WTC11 (cell line): ENCODE results near the gene DCAF11. TPM values are rescaled to one million over a fixed set of nuclear protein-coding genes. Genes with fewer than 3 reads are reported as not detected.
A peak's percentile ranks its signal among the peaks of the same experiment; 100 is the strongest.

Experiments
- ATAC-seq: fragments of 200-7000 bp; cut with Tn5 transposase; 2 replicates; pipeline ENCODE4 v1.10.0; 2021; ENCODE audit warnings: mild to moderate bottlenecking, moderate library complexity
- CTCF ChIA-PET: fragments of 300-600 bp; sonication (Branson Sonifier 250); formaldehyde crosslinking; loops from one replicate; lab custom pipeline; 2021; ENCODE audit warnings: antibody characterized with exemption; lab: Charles Lee
- POLR2A ChIA-PET: fragments of 350-600 bp; sonication (Branson Sonifier 250); formaldehyde crosslinking; loops from one replicate; lab custom pipeline; 2021; ENCODE audit warnings: antibody characterized with exemption; lab: Charles Lee
- DNase-seq: peaks from one replicate; pipeline ENCODE4 v3.0.0; 2021; ENCODE audit warnings: low spot score
- H3K27ac Mint-ChIP-seq: 2 replicates; pipeline ENCODE4 v1.8.0; 2021; ENCODE audit warnings: mixed read lengths
- H3K27me3 Mint-ChIP-seq: 2 replicates; pipeline ENCODE4 v1.8.0; 2021; ENCODE audit warnings: low read depth, mild to moderate bottlenecking, moderate library complexity, mixed read lengths
- H3K36me3 Mint-ChIP-seq: 2 replicates; pipeline ENCODE4 v1.8.0; 2021; ENCODE audit warnings: mixed read lengths
- H3K4me1 Mint-ChIP-seq: 2 replicates; pipeline ENCODE4 v1.8.0; 2022; ENCODE audit warnings: mixed read lengths
- H3K4me3 Mint-ChIP-seq: 2 replicates; pipeline ENCODE4 v1.8.0; 2021; ENCODE audit warnings: mild to moderate bottlenecking, moderate library complexity, mixed read lengths
- H3K9me3 Mint-ChIP-seq: 2 replicates; pipeline ENCODE4 v1.8.0; 2021; ENCODE audit warnings: mixed read lengths
- E2F5 ChIP-seq: sonication (generic); formaldehyde crosslinking; IDR thresholded peaks from 2 replicates; pipeline ENCODE4 v1.8.1; 2022; ENCODE audit warnings: mild to moderate bottlenecking, moderate library complexity, missing genetic modification reagents
- ETV6 ChIP-seq: sonication (generic); formaldehyde crosslinking; IDR thresholded peaks from 2 replicates; pipeline ENCODE4 v1.8.1; 2022; ENCODE audit warnings: mild to moderate bottlenecking, missing genetic modification reagents
- GABPB1 ChIP-seq: sonication (generic); formaldehyde crosslinking; IDR thresholded peaks from 2 replicates; pipeline ENCODE4 v1.8.1; 2023; ENCODE audit warnings: mild to moderate bottlenecking, missing genetic modification reagents
- GRHL2 ChIP-seq: fragments of 250-450 bp; sonication (Bioruptor Pico); IDR thresholded peaks from 2 replicates; pipeline ENCODE4 v1.8.0; 2022; ENCODE audit warnings: mild to moderate bottlenecking, moderate library complexity; ENCODE audit not compliant: insufficient replicate concordance, severe bottlenecking
- HMGA2 ChIP-seq: fragments of 250-450 bp; sonication (Bioruptor Pico); IDR thresholded peaks from 2 replicates; pipeline ENCODE4 v1.4.0; 2021; ENCODE audit warnings: mild to moderate bottlenecking, moderate library complexity
- JUN ChIP-seq: sonication (generic); formaldehyde crosslinking; IDR thresholded peaks from 2 replicates; pipeline ENCODE4 v1.8.0; 2023; ENCODE audit warnings: mild to moderate bottlenecking, missing genetic modification reagents
- NFE2L1 ChIP-seq: sonication (generic); formaldehyde crosslinking; IDR thresholded peaks from 2 replicates; pipeline ENCODE4 v1.8.1; 2023; ENCODE audit warnings: missing genetic modification reagents
- NR3C1 ChIP-seq: sonication (generic); formaldehyde crosslinking; conservative IDR thresholded peaks from 2 replicates; pipeline ENCODE4 v1.8.1; 2023; ENCODE audit warnings: low read depth, mild to moderate bottlenecking, missing genetic modification reagents
- PREB ChIP-seq: sonication (generic); formaldehyde crosslinking; IDR thresholded peaks from 2 replicates; pipeline ENCODE4 v1.8.1; 2022; ENCODE audit warnings: mild to moderate bottlenecking, missing genetic modification reagents, moderate library complexity, borderline replicate concordance
- PRRX2 ChIP-seq: fragments of 250-450 bp; sonication (Bioruptor Pico); IDR thresholded peaks from 2 replicates; pipeline ENCODE4 v1.8.0; 2021; ENCODE audit warnings: mild to moderate bottlenecking
- SMAD4 ChIP-seq: sonication (generic); formaldehyde crosslinking; IDR thresholded peaks from 2 replicates; pipeline ENCODE4 v1.8.0; 2022; ENCODE audit warnings: mild to moderate bottlenecking, missing genetic modification reagents
- SP1 ChIP-seq: sonication (generic); formaldehyde crosslinking; conservative IDR thresholded peaks from 2 replicates; pipeline ENCODE4 v1.8.1; 2022; ENCODE audit warnings: missing genetic modification reagents
- STAT6 ChIP-seq: sonication (generic); formaldehyde crosslinking; conservative IDR thresholded peaks from 2 replicates; pipeline ENCODE4 v1.8.1; 2023; ENCODE audit warnings: mild to moderate bottlenecking, low read depth, missing genetic modification reagents, moderate library complexity
- ZNF232 ChIP-seq: sonication (generic); formaldehyde crosslinking; IDR thresholded peaks from 2 replicates; pipeline ENCODE4 v1.8.0; 2022; ENCODE audit warnings: mild to moderate bottlenecking, missing genetic modification reagents
- total RNA-seq: library from RNA; stranded (reverse); gene quantifications from 3 replicates; pipeline ENCODE4 v1.2.3, GENCODE V29; 2021
- TF ChIP-seq, protein P1 (sequence below): fragments of 250-450 bp; sonication (Bioruptor Pico); IDR thresholded peaks from 2 replicates; pipeline ENCODE4 v1.9.0; 2021; ENCODE audit warnings: mild to moderate bottlenecking
- TF ChIP-seq, protein P2 (sequence below): sonication (generic); formaldehyde crosslinking; IDR thresholded peaks from 2 replicates; pipeline ENCODE4 v1.8.1; 2023; ENCODE audit warnings: mild to moderate bottlenecking, missing genetic modification reagents

DCAF11 gene
- total RNA-seq, 1 experiment from 2014 or later, result 73.6 TPM

- H3K9me3 Mint-ChIP-seq, result no peaks in the 10 kb centered on the region
- no peak overlapping the region for H3K4me3 Mint-ChIP-seq
- no peaks in the 10 kb centered on the region; the same call in 1 of the 2 replicates for H3K27me3 Mint-ChIP-seq
- peaks cover 14% of the 10 kb centered on the region for H3K36me3 Mint-ChIP-seq
- CTCF ChIA-PET, result interaction anchor here (0.7 to 3.1 kb wide), 4 partner anchors 18 to 27 kb away, joined by 3 to 10 read pairs (median 6); partner anchors contain the start of genes DCAF11, IRF9 and NRL
- TF ChIP-seq, protein P1, sequence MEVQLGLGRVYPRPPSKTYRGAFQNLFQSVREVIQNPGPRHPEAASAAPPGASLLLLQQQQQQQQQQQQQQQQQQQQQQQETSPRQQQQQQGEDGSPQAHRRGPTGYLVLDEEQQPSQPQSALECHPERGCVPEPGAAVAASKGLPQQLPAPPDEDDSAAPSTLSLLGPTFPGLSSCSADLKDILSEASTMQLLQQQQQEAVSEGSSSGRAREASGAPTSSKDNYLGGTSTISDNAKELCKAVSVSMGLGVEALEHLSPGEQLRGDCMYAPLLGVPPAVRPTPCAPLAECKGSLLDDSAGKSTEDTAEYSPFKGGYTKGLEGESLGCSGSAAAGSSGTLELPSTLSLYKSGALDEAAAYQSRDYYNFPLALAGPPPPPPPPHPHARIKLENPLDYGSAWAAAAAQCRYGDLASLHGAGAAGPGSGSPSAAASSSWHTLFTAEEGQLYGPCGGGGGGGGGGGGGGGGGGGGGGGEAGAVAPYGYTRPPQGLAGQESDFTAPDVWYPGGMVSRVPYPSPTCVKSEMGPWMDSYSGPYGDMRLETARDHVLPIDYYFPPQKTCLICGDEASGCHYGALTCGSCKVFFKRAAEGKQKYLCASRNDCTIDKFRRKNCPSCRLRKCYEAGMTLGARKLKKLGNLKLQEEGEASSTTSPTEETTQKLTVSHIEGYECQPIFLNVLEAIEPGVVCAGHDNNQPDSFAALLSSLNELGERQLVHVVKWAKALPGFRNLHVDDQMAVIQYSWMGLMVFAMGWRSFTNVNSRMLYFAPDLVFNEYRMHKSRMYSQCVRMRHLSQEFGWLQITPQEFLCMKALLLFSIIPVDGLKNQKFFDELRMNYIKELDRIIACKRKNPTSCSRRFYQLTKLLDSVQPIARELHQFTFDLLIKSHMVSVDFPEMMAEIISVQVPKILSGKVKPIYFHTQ (CRISPR knock-in tag), result no peak
- peak; percentile 65; the same call in 1 of the 2 replicates for TF ChIP-seq HMGA2 (CRISPR knock-in tag)
- TF ChIP-seq NR3C1 (CRISPR knock-in tag), result no peak
- TF ChIP-seq, protein P2, sequence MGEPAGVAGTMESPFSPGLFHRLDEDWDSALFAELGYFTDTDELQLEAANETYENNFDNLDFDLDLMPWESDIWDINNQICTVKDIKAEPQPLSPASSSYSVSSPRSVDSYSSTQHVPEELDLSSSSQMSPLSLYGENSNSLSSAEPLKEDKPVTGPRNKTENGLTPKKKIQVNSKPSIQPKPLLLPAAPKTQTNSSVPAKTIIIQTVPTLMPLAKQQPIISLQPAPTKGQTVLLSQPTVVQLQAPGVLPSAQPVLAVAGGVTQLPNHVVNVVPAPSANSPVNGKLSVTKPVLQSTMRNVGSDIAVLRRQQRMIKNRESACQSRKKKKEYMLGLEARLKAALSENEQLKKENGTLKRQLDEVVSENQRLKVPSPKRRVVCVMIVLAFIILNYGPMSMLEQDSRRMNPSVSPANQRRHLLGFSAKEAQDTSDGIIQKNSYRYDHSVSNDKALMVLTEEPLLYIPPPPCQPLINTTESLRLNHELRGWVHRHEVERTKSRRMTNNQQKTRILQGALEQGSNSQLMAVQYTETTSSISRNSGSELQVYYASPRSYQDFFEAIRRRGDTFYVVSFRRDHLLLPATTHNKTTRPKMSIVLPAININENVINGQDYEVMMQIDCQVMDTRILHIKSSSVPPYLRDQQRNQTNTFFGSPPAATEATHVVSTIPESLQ (CRISPR knock-in tag), result no peak
- TF ChIP-seq SMAD4, result no peak
- no peak for TF ChIP-seq ETV6
- no peak for TF ChIP-seq SP1 (CRISPR knock-in tag)
- TF ChIP-seq STAT6 (CRISPR knock-in tag), result no peak
- H3K27ac Mint-ChIP-seq, result no peak overlapping the region
- DNase-seq, result no peak
- POLR2A ChIA-PET, result no interaction called here
- H3K4me1 Mint-ChIP-seq, result peaks cover 23% of the 10 kb centered on the region
- ATAC-seq, result no peak
Observed at GRCh38 chr14:24133735-24134134, 19.2 kb downstream of the DCAF11 start.

- Mint-ChIP-seq H3K9me3 (no peaks in the 10 kb centered on the region), H3K4me1 (peaks cover 33% of the 10 kb centered on the region), H3K36me3 (peaks cover 26% of the 10 kb centered on the region), H3K27me3 (no peaks in the 10 kb centered on the region; the same call in 1 of the 2 replicates), H3K4me3 (peak overlapping the region; percentile 86), H3K27ac (peak overlapping the region; percentile 88)
- DNase-seq, result no peak
- no peak for ATAC-seq
- TF ChIP-seq PREB (CRISPR knock-in tag), result 0 out of 2 replicates have a peak, but pooled peaks have one; percentile 3
- TF ChIP-seq NFE2L1, result no peak
- TF ChIP-seq JUN, result 0 out of 2 replicates have a peak, but pooled peaks have one; percentile 21
- no peak for TF ChIP-seq GRHL2 (CRISPR knock-in tag)
- 0 out of 2 replicates have a peak, but pooled peaks have one; percentile 57 for TF ChIP-seq E2F5 (CRISPR knock-in tag)
- TF ChIP-seq ZNF232 (CRISPR knock-in tag), result no peak
- TF ChIP-seq GABPB1 (CRISPR knock-in tag), result peak; percentile 36; the same call in 1 of the 2 replicates
- TF ChIP-seq PRRX2 (CRISPR knock-in tag), result no peak
- ChIA-PET CTCF (interaction anchor here (0.8 to 4.3 kb wide), 15 partner anchors 8 to 296 kb away, joined by 3 to 31 read pairs (median 5); partner anchors contain the start of genes DCAF11, IRF9, NRL and PCK2), POLR2A (interaction anchor here (0.6 to 1.8 kb wide), 12 partner anchors 8 to 164 kb away, joined by 3 to 15 read pairs (median 4); partner anchors contain the start of genes DCAF11, DHRS1, NOP9 and NRL)
Observed at GRCh38 chr14:24135584-24135833, 20.9 kb downstream of the DCAF11 start.
